GM18861 (cell line): ENCODE data around the gene CLHC1.
A peak's percentile ranks its signal among the peaks of the same experiment; 100 is the strongest.

Source experiments
- ATAC-seq: cut with Tn5 transposase; IDR thresholded peaks from one replicate; pipeline ENCODE4 v1.9.1; 2021; ENCODE audit not compliant: unreplicated experiment

Gene CLHC1

DNA sequence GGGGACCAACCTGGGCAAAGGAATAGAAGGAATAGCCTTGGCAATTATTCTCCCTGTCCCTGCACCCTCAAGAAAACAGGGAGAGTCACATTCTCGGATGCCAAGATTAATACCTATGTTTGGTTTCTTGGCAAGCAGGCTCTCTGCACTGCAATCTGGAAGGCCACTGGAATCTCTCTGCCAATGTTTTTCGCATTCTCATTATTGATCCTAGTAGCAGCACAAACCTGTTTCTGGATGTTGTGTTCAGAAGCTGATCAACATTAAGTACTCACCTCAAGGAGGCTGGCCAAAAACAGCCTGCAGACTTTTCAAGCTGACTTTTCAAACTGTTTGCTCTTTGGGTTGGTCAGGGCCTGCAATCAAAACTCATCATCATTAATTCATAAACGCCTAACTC is 62.2 kb downstream of the CLHC1 start:
- no peak for ATAC-seq

DNA sequence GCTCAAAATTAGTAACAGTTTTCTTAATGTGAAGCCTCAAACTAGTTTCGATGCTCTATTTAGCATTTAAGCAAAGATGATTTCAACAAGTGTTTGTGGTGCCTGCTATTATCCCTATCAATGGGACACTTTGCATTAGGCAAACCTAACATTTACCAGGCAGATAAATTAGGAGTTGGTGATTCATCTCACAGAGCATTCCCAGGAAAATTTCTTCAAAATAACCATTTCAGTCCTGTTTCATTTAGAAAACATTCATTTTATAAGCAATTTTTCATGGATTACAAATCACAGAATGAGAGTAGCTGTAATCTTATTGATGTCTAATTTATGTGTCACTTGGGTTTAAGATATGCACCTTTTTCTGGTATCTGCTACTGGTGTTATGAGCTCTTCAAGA is 62.7 kb downstream of the CLHC1 start:
- no peak for ATAC-seq

DNA sequence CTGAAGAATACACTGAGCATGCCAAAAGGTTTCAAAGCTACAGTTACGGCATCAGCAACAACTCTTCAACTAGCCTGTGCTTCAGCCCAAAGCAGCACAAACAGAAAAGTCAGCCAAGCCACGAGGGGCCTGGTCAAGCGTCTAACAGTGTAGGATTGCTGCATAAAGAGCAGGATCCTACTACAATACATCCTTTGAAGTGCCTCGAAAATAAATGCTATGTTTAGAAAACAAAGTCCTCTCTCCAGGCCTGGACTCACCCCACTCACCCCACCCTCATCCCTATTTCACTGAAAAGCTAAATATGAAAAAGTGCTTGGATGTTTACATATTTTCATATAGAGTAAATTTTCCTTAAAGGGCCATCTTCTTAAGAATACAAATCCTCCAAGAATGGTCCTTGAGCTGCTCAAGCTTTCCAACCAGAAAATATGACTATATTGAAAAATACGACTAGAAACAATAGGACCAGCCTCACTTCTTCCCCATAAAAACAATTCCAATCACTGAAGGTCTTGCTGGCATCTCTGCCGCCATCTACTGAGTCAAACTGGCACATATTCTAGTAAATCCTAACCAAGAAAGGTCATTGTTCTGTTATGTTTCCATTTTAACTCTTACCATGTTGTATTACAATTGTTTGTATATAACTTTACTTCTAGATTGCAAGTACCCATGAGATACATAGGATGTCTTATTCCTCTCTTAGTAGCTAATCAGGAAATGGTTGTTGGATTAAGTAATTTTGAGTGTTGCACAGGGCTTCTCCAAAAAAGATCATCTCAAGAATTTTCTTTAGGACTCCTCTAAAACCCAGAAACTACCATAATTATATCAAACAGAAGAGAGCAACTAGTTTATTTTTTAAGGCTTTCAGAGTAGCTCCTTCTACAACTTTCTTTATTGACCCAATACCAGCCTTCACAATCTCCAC is 63.6 kb downstream of the CLHC1 start:
- no peak for ATAC-seq

DNA sequence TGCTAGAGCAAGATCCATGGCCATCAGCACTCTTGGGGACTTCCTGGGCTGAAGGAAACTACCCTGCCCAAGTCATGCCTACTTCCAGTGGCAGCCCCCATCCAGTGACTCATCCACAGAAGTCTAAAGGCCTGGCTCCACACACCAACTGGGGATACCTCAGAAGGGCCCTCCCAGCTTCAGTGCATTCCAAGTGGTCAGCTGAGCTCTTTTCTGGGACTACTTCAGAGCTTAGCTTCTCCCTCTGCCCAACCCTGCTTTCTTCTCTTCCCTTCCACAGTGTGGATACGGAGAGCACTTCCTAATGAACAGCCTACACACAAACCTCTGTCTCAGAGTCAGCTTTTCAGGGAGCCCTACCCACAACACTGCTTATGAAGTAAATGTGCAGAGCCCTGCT is 66.5 kb downstream of the CLHC1 start:
- ATAC-seq: no peak

DNA sequence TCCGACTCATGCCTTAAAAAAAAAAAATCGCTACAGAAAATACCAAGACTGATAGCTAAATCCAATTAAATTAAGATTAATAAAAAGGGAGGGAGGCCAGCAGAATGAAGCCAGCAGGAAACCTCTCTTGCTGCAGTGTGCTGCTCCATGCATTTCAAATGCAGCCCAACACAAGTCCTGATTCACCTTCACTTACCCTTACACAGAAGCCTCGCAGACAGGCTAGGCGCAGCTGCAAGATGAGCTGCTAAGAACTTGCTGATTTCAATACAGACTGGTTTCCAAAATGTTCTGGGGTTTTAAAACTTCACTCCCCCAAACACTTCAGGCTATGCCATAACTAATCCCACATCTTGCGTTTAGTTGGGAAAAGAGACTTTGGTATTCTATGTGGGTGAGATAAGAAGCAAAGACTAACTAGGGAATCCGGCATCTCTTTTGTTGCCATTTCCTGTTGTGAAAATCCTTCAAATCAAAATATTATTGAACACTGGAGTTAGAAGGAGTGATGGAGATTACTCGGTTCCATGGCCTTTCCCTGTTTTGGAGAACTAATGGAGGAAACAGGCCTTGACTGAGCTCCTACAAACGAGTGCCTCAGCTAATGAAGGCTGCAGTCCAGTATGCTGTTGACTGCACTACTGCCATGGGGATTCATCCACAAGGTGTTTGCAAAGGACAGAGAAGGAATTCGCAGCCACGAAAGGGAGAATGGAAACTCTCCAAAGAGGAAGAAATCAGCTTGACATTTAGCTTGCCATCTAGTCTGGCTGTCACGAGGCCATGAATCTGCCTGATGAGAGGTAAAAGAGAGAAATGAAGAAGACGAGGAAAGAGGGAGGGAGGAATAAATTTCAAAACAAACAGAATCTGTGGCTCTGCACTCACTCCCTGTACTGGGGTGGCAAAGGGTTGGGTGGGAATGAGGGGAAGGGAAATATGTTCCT is 67.3 kb downstream of the CLHC1 start:
- ATAC-seq: no peak

DNA sequence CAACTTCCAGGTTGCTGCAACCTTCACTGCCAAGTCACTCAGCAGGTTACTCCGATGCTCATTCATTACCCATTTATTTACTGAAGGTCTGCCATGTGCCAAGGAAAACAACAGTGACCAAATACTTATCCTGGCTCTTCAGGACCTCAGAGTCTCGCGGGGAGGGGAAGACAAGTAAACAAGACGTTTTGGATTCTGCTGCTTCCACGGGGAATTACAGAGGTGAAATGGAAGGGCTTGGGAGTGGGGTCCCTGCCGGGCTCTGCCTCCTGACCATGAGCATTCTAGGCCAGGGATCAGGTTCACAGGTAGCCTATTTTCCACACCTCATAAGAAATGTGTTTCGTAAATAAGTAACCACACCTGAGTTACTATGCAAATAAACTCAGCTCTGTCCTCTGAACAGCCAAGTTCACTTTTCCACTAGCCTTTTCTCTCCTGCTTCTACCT is 68.1 kb downstream of the CLHC1 start:
- ATAC-seq: no peak

DNA sequence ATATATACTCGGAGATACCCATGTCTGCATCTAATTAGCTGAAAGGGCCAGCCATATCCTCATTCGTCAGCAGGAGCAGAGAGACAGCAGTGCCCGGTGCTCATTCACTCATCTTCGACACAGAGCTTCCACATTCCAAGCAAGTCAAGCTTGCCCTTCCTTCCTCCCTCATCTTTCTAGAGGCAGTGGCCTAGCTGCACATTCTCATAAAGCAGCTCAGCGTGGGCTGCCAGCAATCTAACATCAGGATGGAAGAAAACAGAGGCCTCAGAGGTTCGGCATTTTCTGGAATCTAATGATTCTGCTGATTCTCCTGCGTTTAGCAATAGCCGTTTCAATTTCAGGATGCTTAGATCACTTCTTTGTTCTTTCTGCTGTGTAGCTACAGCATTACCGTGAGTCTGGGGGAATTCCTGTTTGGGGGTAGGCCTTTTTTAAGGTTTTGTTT is 68.8 kb downstream of the CLHC1 start:
- ATAC-seq: no peak

DNA sequence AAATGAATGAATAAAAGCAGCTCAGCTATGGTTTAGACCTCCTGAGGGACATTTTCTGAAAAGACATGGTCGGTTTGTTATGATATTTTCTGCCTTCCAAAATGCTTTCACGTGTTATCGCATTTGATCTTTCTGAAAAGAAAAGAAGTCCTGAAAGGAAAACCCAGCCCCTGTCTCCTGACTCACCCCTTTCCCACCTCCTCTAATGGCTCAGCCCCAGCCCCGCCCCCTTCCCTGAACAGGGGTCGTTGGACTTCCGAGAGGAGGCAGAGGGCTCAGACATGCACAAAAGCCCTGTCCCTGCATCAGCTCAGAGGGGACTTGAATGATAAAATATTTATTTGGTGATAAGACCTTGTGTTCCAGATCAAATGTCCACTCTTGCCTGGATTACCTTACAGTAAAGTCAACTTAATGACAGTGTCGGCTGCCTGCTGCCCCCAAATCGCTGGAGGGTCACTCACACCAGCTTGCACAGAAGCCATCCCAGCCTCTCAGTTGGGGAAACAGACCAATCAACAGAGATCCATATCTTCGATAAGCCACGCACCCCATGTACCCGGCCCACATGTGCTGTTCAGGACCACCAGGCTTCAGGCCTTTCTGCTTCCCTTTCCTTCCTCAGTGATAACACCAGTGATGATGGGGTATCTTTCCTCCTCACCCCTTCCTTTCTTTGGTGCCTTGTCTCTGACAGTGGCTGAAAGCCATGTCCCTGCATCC is 69.6 kb downstream of the CLHC1 start:
- no peak for ATAC-seq

DNA sequence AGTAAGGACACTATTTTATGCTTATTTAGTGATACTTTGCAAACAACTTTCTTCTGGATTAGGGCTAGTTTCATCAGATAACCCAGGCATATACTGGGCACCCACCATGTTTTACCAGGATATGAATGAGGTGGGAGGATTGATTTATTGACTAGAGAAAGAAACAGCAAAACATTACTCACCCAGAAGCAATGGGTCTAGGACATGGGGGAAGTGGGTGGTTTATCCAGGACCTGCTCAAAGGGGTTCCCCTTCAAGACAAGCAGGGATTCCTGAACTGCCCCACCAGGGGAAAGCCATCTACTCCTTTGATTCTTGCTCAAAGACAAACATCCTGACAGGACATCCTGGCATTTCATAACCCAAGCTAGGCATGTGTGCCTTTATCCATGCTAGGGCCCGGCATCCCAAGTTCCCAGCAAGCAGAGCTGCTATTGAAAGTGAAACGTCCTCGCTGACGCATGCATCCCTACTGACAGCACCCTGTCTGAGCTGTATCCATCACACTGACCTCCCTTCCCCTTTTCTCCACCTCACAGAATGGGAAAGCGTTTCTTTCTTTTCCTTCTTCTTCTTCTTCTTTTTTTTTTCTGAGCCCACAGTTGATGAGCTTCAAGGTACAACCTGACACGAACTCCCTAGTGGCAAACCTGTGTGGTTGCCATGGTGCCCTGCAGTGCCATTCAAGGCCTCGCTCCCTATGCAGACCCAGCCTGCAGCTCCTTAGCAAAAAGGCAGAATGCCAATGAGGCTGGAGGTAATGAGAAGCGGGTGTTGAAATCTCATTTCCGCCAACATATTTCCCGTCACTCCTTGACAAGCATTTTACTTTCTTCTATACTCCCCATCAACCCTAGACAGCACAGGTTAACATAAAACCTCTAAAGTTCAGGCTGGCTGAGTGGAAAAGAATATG is 70.5 kb downstream of the CLHC1 start:
- ATAC-seq: no peak

DNA sequence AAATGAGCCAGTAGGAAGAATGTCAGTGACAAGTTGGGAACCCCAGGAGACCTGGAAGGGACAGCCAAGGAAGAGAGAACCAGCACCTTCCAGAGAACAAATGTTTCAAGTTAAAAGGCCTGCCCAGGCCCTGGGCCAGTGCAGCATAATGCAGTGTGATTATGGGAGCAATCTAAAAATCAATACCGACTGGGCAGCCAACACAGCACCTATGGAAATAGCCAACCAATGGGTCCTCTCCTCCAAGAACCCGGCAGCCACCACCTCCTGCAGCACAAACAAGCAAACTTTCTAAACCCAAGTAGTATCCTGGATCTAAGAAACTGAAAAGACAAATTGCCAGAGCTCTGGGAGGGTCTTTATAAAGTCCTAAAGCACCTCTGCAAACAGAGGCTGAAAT is 71.7 kb downstream of the CLHC1 start:
- no peak for ATAC-seq

DNA sequence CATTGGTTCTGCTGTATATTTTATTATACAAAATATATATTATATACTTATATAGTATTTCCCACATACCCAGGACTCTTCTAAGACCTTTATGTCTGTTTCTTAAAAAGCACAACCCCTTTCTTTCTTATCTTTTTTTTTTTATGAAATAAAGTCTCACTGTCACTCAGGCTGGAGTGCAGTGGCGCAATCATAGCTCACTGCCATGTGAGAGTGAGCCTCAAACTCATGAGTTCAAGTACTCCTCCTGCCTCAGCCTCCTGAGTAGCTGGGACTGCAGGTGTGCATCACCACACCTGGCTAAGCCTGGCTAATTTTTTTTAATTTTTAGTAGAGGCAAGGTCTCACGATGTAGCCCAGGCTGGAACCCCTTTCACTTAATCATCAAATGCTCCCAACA is 72.3 kb downstream of the CLHC1 start:
- no peak for ATAC-seq

DNA sequence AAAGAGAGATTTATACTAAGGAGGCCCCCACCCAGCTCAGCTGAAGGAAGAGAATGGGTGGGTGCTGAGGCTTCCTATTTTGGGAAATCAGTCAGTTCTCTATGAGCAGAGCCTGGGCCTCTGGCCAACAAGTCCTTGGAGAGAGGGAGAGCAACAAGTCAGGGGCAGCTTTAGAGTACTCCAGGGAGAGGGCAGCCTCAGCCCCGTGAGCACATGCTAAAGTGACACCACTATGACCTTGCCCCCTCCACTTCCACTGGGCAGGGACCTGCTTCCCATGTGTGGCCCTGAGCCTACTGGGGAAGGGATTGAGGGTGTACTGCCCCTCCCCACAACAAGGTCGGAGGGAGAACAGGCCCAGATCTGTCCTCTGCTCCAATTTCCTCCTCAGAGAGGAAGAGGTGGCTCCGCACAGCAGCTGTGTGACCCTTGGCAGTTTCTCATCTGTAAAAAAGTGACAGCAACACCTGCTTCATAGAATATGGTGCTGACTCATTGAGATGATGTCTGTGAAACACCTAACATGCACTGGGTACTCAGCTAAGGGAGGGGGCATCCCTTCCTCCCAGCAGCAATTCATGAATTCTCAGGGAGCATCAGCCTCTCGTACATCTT is 72.9 kb downstream of the CLHC1 start:
- ATAC-seq: peak; percentile 71

DNA sequence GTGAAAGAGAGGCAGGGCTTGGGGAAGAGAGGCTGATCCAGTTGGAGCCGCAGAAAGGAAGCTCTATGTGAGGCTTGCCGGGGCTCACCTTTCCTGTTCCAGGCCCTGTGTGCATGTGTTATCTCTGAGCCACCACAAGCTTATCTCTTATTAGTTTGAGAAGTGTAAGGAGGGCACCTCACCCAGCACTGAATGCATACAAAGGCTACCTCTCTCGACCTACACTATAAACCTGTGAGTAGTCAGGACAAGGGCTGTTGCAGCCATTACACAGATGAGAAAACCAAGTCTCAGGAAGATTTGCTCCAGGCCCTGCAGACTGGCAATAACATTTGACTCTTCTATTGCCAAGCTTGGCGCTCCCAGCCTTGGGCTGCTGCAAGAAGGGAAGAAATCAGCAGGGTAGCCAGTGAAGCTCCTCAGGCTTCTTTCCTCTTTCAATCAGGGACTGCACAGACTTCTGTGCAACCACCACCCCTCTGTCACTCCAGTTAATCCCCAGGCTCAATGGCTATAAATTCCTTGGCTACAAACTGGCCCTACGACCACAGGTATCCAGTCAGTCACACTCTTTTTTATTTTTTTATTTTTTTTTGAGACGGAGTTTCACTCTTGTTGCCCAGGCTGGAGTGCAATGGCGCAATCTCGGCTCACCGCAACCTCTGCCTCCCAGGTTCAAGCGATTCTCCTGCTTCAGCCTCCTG is 73.8 kb downstream of the CLHC1 start:
- ATAC-seq: no peak

DNA sequence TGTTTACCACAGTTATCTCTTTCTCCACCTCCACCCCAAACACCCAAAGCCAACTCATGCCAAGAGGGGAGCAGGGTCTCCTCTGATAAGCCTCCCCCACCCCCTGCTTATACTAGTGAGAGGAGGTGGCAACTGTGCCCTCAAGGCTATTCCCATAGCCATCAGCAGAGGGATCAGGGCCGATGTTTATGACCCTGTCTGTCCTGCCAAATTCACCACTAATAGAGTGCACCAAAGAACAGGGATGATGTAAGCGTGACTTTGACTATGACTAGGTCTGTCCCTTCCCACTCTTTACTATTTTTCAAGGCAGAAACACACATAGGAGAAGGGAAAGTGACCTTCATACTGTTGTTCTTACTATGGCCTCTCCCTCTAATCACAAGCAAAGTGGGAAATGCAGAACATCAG is 74.6 kb downstream of the CLHC1 start:
- ATAC-seq: no peak

DNA sequence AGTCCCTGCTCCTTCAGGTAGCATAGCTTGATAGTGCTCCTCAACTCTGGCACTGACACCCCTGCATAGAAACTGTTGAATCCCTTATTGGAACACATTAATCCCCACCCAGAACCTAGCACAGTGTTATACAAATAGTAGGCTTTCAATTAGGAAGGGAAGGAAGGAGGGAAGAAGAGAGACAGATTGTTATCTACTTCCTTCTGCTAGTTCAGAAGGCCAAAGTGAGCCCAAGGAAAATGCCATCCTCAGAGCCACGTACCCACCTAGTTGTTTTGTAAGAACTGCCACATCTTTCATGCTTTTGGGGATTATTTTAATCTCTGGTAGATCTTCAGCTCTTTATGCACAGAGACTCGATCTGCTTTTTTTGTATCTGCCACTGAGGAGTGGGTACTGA is 75.1 kb downstream of the CLHC1 start:
- ATAC-seq: no peak

DNA sequence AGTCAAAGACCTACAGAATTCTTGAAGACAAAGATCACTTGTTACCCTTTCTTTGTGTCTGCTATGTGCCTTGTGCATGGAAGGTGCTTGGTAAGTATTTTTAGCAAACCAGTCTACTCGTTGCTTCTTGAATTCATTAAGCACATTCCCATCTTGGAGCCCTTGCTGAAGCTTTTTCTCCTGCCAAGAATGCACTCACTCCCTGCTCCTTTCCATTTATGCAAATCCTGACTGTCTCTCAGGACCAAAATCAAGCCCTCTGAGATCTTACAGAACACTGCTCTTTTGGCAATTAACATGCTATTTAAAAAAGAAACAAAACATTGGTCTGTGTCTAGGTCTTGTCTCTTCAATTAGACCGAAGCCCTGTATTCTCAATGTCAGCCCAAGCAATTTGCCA is 75.8 kb downstream of the CLHC1 start:
- ATAC-seq: no peak

DNA sequence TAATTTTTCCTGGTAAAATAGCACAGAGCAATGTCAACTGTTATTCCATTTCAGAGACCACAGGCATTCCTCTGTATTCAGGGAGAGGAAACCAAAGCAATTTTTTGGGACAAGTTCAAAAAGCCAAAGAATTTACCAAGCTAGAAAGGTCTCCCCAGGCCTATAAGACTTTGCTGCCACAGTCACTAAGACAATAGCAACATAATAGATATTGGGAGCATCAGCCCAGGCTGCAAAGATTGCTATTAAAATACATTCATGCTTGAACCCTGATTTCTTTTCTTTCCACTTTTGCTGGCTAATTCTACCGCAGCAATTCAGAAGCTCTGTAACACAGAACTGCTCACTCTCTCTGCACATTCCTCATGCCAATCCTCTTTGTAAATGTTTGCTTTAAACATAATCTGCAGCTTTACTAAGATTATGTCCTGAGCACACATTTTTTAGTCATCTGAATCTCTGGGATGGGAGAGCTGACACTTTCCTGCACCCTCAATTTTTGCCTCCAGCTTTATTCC is 76.3 kb downstream of the CLHC1 start:
- no peak for ATAC-seq

DNA sequence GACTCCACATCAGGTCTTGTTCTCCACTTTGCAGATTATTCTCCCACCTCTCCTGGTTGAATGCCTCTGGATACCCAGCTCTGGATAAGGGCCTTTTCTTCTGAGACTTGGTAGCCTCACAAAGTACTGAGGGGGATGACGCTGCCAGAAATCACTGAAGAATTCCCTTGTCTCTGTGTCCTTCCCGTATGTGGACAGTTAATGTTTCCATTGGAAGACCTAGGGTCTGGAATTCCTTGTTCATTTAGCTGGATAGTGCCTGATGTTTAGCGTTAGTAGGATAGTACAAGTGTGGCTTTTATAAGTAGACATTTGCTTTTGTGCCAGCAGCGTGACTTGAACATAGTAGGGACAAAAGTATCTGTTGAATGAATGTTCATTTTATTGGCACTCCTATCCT is 76.9 kb downstream of the CLHC1 start:
- no peak for ATAC-seq

DNA sequence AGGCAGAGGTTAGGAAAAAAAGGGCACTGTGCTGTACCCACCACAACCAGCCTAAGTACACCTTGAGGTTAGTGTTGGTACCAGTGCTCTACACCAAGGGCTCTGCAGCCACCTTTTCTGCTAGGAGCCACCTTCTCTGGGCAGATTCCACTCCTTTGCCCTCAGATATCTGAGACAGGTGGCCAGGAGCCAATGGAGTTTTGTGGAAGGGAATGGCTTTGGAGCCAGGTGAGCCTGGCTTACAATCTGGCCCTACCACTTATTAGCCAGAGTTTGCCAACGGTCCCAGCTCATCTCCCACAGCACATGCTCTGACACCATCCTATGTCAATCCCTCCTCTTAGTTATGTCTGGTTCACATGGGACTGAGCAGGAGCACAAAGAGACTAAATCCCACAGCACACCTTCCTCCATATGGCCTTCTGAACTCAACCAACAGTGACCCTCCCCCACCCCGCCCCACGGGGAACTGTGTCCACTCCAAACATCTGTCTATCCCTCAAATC is 77.5 kb downstream of the CLHC1 start:
- no peak for ATAC-seq
